Measurements from ENCODE around the gene POLA2. TPM values are rescaled to one million over a fixed set of nuclear protein-coding genes. Genes with fewer than 3 reads are reported as not detected.

POLA2 gene
- polyA plus RNA-seq, 1 donor (not counting 4 experiments of a cell fraction or from before 2014, with no cell fraction given): 20.9 TPM

DNA sequence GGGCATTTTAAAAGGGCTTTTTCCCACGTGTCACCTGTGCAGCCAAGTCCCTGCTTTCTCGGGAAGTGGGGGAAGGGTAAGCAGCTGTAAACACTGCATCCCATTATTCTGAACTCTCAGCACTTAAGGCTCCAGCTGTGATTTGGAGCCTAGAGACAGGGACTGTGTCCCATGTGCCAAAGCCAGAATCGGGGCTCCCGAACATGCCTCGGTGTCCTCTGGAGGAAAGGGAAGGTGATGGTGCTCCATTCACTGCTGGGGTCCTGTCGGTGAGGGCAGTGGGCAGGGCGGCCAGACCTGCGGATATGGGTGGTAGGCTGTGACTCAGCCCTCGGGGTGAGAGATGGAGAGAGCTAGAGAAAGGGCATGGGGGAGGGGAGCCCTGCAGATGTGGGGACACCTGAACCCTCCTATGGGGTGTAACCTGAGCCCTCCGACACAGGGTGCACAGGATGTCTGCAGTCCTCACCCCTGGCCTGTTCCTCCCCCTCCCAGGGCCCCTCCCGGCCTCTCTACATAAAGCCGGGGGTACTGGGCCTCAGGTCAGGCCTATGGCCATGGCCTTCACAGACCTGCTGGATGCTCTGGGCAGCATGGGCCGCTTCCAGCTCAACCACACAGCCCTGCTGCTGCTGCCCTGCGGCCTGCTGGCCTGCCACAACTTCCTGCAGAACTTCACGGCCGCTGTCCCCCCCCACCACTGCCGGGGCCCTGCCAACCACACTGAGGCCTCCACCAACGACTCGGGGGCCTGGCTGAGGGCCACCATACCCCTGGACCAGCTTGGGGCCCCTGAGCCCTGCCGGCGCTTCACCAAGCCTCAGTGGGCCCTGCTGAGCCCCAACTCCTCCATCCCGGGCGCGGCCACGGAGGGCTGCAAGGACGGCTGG lies 48.2 kb upstream of the POLA2 start:
- no peak overlapping the region for H3K4me2 ChIP-seq (ENCODE audit: control insufficient read depth, extremely low read depth, insufficient read depth, low read depth, low read length)
- no peak overlapping the region for H2AFZ ChIP-seq (ENCODE audit: control insufficient read depth, low read length)
- H3K27me3 ChIP-seq (ENCODE audit: control insufficient read depth, extremely low read depth, insufficient read depth, low read length): no peaks in the 10 kb centered on the region
- no peak overlapping the region for H3K9ac ChIP-seq (ENCODE audit: control insufficient read depth, extremely low read depth, insufficient read depth, low read length)
- H3K79me2 ChIP-seq (ENCODE audit: control insufficient read depth, insufficient read depth, low read length): no peaks in the 10 kb centered on the region
- H3K36me3 ChIP-seq (ENCODE audit: control insufficient read depth in 2 of 2, extremely low read depth in 1 of 2, insufficient read depth in 2 of 2, low read length in 2 of 2): peaks cover 29 to 37% of the 10 kb centered on the region in 2 experiments
- DNase-seq (ENCODE audit: low read depth, low spot score) (no peak), FAIRE-seq (no peak)
- no peak overlapping the region for H3K4me3 ChIP-seq (ENCODE audit: control insufficient read depth in 2 of 3, extremely low read depth in 1 of 3, insufficient read depth in 2 of 3, low read depth in 1 of 3, low read length in 3 of 3)
- TF ChIP-seq EZH2 (IDR thresholded peaks at IDR 0.05; ENCODE audit: low read length) (no peak), CTCF (optimal IDR thresholded peaks at IDR 0.05 in 1 of 3, IDR thresholded peaks at IDR 0.05 in 1 of 3, conservative IDR thresholded peaks at IDR 0.05 in 1 of 3; ENCODE audit: extremely low read depth in 1 of 3, insufficient read depth in 2 of 3, low read length in 3 of 3) (no peak)
- no peaks in the 10 kb centered on the region for H3K9me1 ChIP-seq (ENCODE audit: control insufficient read depth, extremely low read depth, insufficient read depth, low read length)
- H3K9me3 ChIP-seq (ENCODE audit: control insufficient read depth, low read depth, low read length): no peaks in the 10 kb centered on the region
- H3K27ac ChIP-seq (ENCODE audit: control insufficient read depth, insufficient read depth, low read length): no peak overlapping the region
- no peaks in the 10 kb centered on the region for H3K4me1 ChIP-seq (ENCODE audit: control insufficient read depth, extremely low read depth, insufficient read depth, low read length)
- dilution Hi-C loops (cut with MboI; ENCODE audit: extremely low pct_ligation_motif_present, low sequenced_read_pairs): no loop called here
- H4K20me1 ChIP-seq (ENCODE audit: control insufficient read depth, extremely low read depth, insufficient read depth, low read length): no peaks in the 10 kb centered on the region

DNA sequence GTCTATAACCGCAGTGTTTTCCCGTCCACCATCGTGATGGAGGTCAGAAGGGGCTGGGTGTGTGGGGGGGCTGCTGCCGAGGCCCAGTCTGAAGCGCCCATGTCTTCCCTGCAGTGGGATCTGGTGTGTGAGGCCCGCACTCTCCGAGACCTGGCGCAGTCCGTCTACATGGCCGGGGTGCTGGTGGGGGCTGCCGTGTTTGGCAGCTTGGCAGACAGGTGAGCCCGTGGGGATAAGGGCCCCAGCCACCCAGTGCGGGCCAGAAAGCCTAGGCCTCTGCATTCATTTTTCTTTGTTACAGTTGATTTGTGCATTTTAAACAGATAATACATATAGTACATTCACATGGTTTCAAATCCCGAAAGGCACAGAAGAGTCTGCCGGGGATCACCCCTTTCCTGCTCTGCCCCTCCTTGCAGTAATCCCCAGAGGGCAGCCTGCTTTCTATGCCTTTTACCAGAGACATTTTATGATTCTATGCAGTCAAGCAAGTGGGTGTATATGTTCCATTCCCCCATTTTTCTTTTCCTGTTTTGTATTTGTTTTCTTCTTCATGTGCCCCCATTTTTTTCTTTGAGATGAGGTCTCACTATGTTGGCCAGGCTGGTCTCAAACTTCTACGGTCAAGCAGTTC lies 47.4 kb upstream of the POLA2 start:
- TF ChIP-seq EZH2 (IDR thresholded peaks at IDR 0.05; ENCODE audit: low read length) (no peak), CTCF (optimal IDR thresholded peaks at IDR 0.05 in 1 of 3, IDR thresholded peaks at IDR 0.05 in 1 of 3, conservative IDR thresholded peaks at IDR 0.05 in 1 of 3; ENCODE audit: extremely low read depth in 1 of 3, insufficient read depth in 2 of 3, low read length in 3 of 3) (no peak)
- no peak overlapping the region for H3K4me2 ChIP-seq (ENCODE audit: control insufficient read depth, extremely low read depth, insufficient read depth, low read depth, low read length)
- no peaks in the 10 kb centered on the region for H3K79me2 ChIP-seq (ENCODE audit: control insufficient read depth, insufficient read depth, low read length)

More for the DNA sequence above, 47.4 kb upstream of the POLA2 start:
- Histone ChIP-seq H3K9ac (ENCODE audit: control insufficient read depth, extremely low read depth, insufficient read depth, low read length) (no peak overlapping the region), H2AFZ (ENCODE audit: control insufficient read depth, low read length) (no peak overlapping the region), H3K9me3 (ENCODE audit: control insufficient read depth, low read depth, low read length) (no peaks in the 10 kb centered on the region), H3K9me1 (ENCODE audit: control insufficient read depth, extremely low read depth, insufficient read depth, low read length) (no peaks in the 10 kb centered on the region), H3K36me3 (ENCODE audit: control insufficient read depth in 2 of 2, extremely low read depth in 1 of 2, insufficient read depth in 2 of 2, low read length in 2 of 2) (peaks cover 21 to 33% of the 10 kb centered on the region in 2 experiments), H3K4me1 (ENCODE audit: control insufficient read depth, extremely low read depth, insufficient read depth, low read length) (no peaks in the 10 kb centered on the region), H3K27ac (ENCODE audit: control insufficient read depth, insufficient read depth, low read length) (no peak overlapping the region), H4K20me1 (ENCODE audit: control insufficient read depth, extremely low read depth, insufficient read depth, low read length) (no peaks in the 10 kb centered on the region), H3K4me3 (ENCODE audit: control insufficient read depth in 2 of 3, extremely low read depth in 1 of 3, insufficient read depth in 2 of 3, low read depth in 1 of 3, low read length in 3 of 3) (no peak overlapping the region), H3K27me3 (ENCODE audit: control insufficient read depth, extremely low read depth, insufficient read depth, low read length) (no peaks in the 10 kb centered on the region)
- no peak for FAIRE-seq
- dilution Hi-C loops (cut with MboI; ENCODE audit: extremely low pct_ligation_motif_present, low sequenced_read_pairs): no loop called here
- DNase-seq (ENCODE audit: low read depth, low spot score): no peak

All from keratinocyte (primary cell).